ENCODE results near the gene RNF121. TPM values are rescaled to one million over a fixed set of nuclear protein-coding genes. Genes with fewer than 3 reads are reported as not detected.

RNF121 gene
- total and polyA plus RNA-seq, 2 of the 8 experiments (the other 6 are each of a cell fraction or from before 2014, with no cell fraction given): 39.7 to 51.6 TPM

DNA sequence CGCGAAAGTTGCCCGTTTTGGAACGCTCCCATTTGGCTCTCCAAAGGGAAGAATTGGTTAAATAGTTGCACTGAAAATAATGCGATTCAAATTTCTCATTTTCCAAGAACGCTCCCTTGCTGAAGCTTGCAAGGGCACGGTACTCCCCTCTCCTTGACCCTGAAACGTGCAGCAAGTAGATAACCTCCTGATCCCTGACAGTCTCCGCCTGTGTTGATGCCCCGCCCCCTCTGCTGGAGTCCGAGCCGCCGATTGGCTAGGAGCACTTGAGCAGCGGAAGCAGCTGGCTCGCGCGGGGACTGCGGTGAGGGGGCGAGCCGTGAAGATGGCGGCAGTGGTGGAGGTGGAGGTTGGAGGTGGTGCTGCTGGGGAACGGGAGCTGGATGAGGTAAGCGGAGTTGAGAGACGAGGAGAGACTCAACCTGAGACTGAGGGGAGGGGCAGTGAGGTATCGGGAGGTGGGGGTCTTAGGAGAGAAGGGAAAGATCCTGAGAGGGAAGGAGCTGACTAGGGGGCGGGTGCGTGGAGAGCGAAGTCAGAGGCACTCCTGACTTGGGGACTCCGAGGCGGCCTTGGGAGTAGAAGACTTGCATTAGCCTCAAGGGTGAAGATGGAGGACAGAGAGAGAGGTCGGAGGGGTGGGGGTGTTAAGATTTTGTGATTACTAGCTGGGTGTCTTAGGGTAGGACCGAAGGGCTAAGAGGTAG is at the start of gene RNF121 (continued):
- peak; percentile 92 for TF ChIP-seq POLR2AphosphoS5 (IDR thresholded peaks at IDR 0.05; ENCODE audit: low read depth, low read length)
- TF ChIP-seq, protein P1, sequence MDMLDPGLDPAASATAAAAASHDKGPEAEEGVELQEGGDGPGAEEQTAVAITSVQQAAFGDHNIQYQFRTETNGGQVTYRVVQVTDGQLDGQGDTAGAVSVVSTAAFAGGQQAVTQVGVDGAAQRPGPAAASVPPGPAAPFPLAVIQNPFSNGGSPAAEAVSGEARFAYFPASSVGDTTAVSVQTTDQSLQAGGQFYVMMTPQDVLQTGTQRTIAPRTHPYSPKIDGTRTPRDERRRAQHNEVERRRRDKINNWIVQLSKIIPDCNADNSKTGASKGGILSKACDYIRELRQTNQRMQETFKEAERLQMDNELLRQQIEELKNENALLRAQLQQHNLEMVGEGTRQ (IDR thresholded peaks at IDR 0.05; ENCODE audit: low read length): no peak
- TF ChIP-seq RBBP5 (IDR thresholded peaks at IDR 0.05; ENCODE audit: borderline replicate concordance, low read depth, low read length): 0 out of 2 replicates have a peak, but pooled peaks have one; percentile 13
- no peak for TF ChIP-seq CTBP2 (IDR thresholded peaks at IDR 0.05; ENCODE audit: borderline replicate concordance, insufficient read depth, insufficient read length, low read length)
- no peak for TF ChIP-seq SIRT6 (IDR thresholded peaks at IDR 0.05; ENCODE audit: low read length)
- no peak for TF ChIP-seq SRF (IDR thresholded peaks at IDR 0.05; ENCODE audit: low read depth, low read length)
- peak; percentile 87 for TF ChIP-seq TBP (IDR thresholded peaks at IDR 0.05; ENCODE audit: low read depth, low read length)
- TF ChIP-seq SIN3A (conservative IDR thresholded peaks at IDR 0.05 in 1 of 2, IDR thresholded peaks at IDR 0.05 in 1 of 2; ENCODE audit: low read depth in 1 of 2, low read length in 2 of 2): peak; percentile 8 to 74; a peak in 2 of 4 replicates
- peak; percentile 59 to 80; a peak in 2 of 3 replicates for TF ChIP-seq POLR2A (IDR thresholded peaks at IDR 0.05; ENCODE audit: control extremely low read depth in 1 of 2, low read depth in 2 of 2, low read length in 2 of 2)
- no peak for TF ChIP-seq MAFK (IDR thresholded peaks at IDR 0.05; ENCODE audit: low read depth, low read length)
- no peak; the same call in 1 of the 2 replicates for TF ChIP-seq SP4 (IDR thresholded peaks at IDR 0.05; ENCODE audit: low read length)
- TF ChIP-seq CBX5 (IDR thresholded peaks at IDR 0.05; ENCODE audit: low read depth, low read length): no peak
- TF ChIP-seq SAP30 (IDR thresholded peaks at IDR 0.05; ENCODE audit: insufficient read depth, insufficient replicate concordance, low read length): peak; percentile 87
- TF ChIP-seq HDAC6 (IDR thresholded peaks at IDR 0.05; ENCODE audit: low read depth, low read length): no peak
- peak; percentile 79 for TF ChIP-seq KDM5A (IDR thresholded peaks at IDR 0.05; ENCODE audit: low read length)
- TF ChIP-seq ASH2L (IDR thresholded peaks at IDR 0.05; ENCODE audit: low read length): no peak
- no peak for TF ChIP-seq CEBPB (IDR thresholded peaks at IDR 0.05; ENCODE audit: low read depth, low read length)
- TF ChIP-seq CHD1 (IDR thresholded peaks at IDR 0.05; ENCODE audit: low read depth, low read length): no peak
- TF ChIP-seq, protein P2, sequence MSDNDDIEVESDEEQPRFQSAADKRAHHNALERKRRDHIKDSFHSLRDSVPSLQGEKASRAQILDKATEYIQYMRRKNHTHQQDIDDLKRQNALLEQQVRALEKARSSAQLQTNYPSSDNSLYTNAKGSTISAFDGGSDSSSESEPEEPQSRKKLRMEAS (IDR thresholded peaks at IDR 0.05): no peak
- TF ChIP-seq BRCA1 (IDR thresholded peaks at IDR 0.05; ENCODE audit: low read depth, low read length): no peak
- TF ChIP-seq SP2 (IDR thresholded peaks at IDR 0.05; ENCODE audit: low read length): no peak
- TF ChIP-seq, protein P3, sequence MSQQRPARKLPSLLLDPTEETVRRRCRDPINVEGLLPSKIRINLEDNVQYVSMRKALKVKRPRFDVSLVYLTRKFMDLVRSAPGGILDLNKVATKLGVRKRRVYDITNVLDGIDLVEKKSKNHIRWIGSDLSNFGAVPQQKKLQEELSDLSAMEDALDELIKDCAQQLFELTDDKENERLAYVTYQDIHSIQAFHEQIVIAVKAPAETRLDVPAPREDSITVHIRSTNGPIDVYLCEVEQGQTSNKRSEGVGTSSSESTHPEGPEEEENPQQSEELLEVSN (IDR thresholded peaks at IDR 0.05): no peak
- no peak for TF ChIP-seq POU5F1 (IDR thresholded peaks at IDR 0.05; ENCODE audit: low read depth, low read length)
- TF ChIP-seq BACH1 (IDR thresholded peaks at IDR 0.05; ENCODE audit: low read length): no peak
- no peak for TF ChIP-seq SP1 (IDR thresholded peaks at IDR 0.05; ENCODE audit: low read depth, low read length)

All from H1 (cell line).